SK-N-SH (cell line): Measurements from ENCODE around the gene AGBL4. TPM values are rescaled to one million over a fixed set of nuclear protein-coding genes. Genes with fewer than 3 reads are reported as not detected.

ENCODE experiments used
- CTCF ChIA-PET: fragments of 300-600, 350-600 bp; formaldehyde crosslinking; extraction: SDS; loops from one replicate; lab custom pipeline; 2021; lab: Yijun Ruan, JAX
- POLR2A ChIA-PET: fragments of 350-600 bp; sonication (Branson Sonifier 250); formaldehyde crosslinking; extraction: SDS; loops from one replicate; lab custom pipeline; 2020; ENCODE audit warnings: antibody characterized with exemption, inconsistent platforms; lab: Yijun Ruan, JAX
- DNase-seq: peaks from one replicate; pipeline ENCODE4 v3.0.0; 2012
- H2AFZ ChIP-seq: fragments of 200-600 bp; sonication (generic); 2 replicates; pipeline ENCODE4 v1.8.1; 2016; ENCODE audit warnings: antibody characterized with exemption, mild to moderate bottlenecking, low read depth
- H3F3A ChIP-seq: fragments of 200-600 bp; sonication (generic); replicated peaks from 2 replicates; pipeline ENCODE3; 2016; ENCODE audit warnings: antibody characterized with exemption, mild to moderate bottlenecking; ENCODE audit not compliant: insufficient read depth
- H3K27ac ChIP-seq, 2 experiments: fragments of 200-500 bp in 1 of 2; fragments of 200-600 bp in 1 of 2; sonication (Bioruptor generic) in 1 of 2; sonication (generic), shearing (Covaris generic) in 1 of 2; 2 replicates each; pipeline versions ENCODE4 v1.5.1 to v1.6.1; 2014 to 2016; ENCODE audit warnings: low read depth in 2 of 2, inconsistent platforms in 1 of 2, low read length in 1 of 2, mild to moderate bottlenecking in 1 of 2, mixed read lengths in 1 of 2
- H3K27me3 ChIP-seq: fragments of 200-600 bp; sonication (generic), shearing (Covaris generic); 2 replicates; pipeline ENCODE4 v1.6.1; 2016; ENCODE audit warnings: mixed run types; ENCODE audit not compliant: insufficient read depth
- H3K36me3 ChIP-seq, 2 experiments: fragments of 200-500 bp in 1 of 2; fragments of 200-600 bp in 1 of 2; sonication (Bioruptor generic) in 1 of 2; sonication (generic) in 1 of 2; replicated peaks in 1 of 2; 2 replicates each; pipeline versions ENCODE3 to v1.5.1; 2014 to 2016; ENCODE audit warnings: low read length in 1 of 2, mild to moderate bottlenecking in 1 of 2; ENCODE audit not compliant: insufficient read depth in 2 of 2, control insufficient read depth in 1 of 2
- H3K4me1 ChIP-seq, 2 experiments: fragments of 200-500 bp in 1 of 2; fragments of 200-600 bp in 1 of 2; sonication (Bioruptor generic) in 1 of 2; sonication (generic), shearing (Covaris generic) in 1 of 2; 2 replicates each; pipeline versions ENCODE4 v1.5.1 to v1.6.1; 2014 to 2016; ENCODE audit warnings: low read depth in 1 of 2, low read length in 1 of 2, mixed run types in 1 of 2; ENCODE audit not compliant: insufficient read depth in 2 of 2, control insufficient read depth in 1 of 2
- H3K4me2 ChIP-seq: fragments of 200-600 bp; sonication (generic), shearing (Covaris generic); 2 replicates; pipeline ENCODE4 v1.6.1; 2017; ENCODE audit warnings: mixed run types
- H3K4me3 ChIP-seq, 2 experiments: fragments of 200-500 bp in 1 of 2; fragments of 200-600 bp in 1 of 2; sonication (Bioruptor generic) in 1 of 2; sonication (generic), shearing (Covaris generic) in 1 of 2; 2 replicates each; pipeline versions ENCODE4 v1.5.1 to v1.8.1; 2014 to 2016; ENCODE audit warnings: low read depth in 2 of 2, inconsistent platforms in 1 of 2, low read length in 1 of 2, mild to moderate bottlenecking in 1 of 2, mixed read lengths in 1 of 2, moderate library complexity in 1 of 2
- H3K79me2 ChIP-seq: fragments of 200-600 bp; sonication (generic); 2 replicates; pipeline ENCODE4 v1.8.1; 2017; ENCODE audit warnings: mild to moderate bottlenecking; ENCODE audit not compliant: insufficient read depth
- H3K9ac ChIP-seq: fragments of 200-600 bp; sonication (generic); 2 replicates; pipeline ENCODE4 v1.6.1; 2017; ENCODE audit warnings: mixed run types
- H3K9me2 ChIP-seq: fragments of 200-600 bp; sonication (generic); 2 replicates; pipeline ENCODE4 v1.6.1; 2017; ENCODE audit warnings: mixed run types
- H3K9me3 ChIP-seq: fragments of 200-600 bp; sonication (generic); 2 replicates; pipeline ENCODE4 v1.6.1; 2017; ENCODE audit warnings: mixed run types, mild to moderate bottlenecking, moderate library complexity
- H4K20me1 ChIP-seq: fragments of 200-600 bp; sonication (generic); 2 replicates; pipeline ENCODE4 v1.6.1; 2017; ENCODE audit warnings: mild to moderate bottlenecking, mixed run types; ENCODE audit not compliant: insufficient read depth
- ELF1 ChIP-seq: IDR thresholded peaks from 2 replicates; pipeline ENCODE4 v1.4.0; 2012
- EZH2phosphoT487 ChIP-seq: fragments of 200-600 bp; sonication (generic); IDR thresholded peaks from 2 replicates; pipeline ENCODE4 v1.6.1; 2017; ENCODE audit warnings: low read depth, mixed run types, mild to moderate bottlenecking, antibody characterized with exemption, moderate library complexity, borderline replicate concordance
- FOSL2 ChIP-seq: IDR thresholded peaks from 2 replicates; pipeline ENCODE4 v1.4.0; 2012; ENCODE audit warnings: low read depth, mild to moderate bottlenecking, moderate library complexity, borderline replicate concordance
- FOXJ3 ChIP-seq: sonication (generic); formaldehyde crosslinking; IDR thresholded peaks from 2 replicates; pipeline ENCODE4 v1.5.1; 2020; ENCODE audit warnings: mild to moderate bottlenecking, missing genetic modification reagents
- GATA2 ChIP-seq: sonication (generic); formaldehyde crosslinking; IDR thresholded peaks from 2 replicates; pipeline ENCODE4 v1.5.0; 2020; ENCODE audit warnings: mild to moderate bottlenecking, missing genetic modification reagents
- NFIC ChIP-seq: IDR thresholded peaks from 2 replicates; pipeline ENCODE4 v1.4.0; 2012; ENCODE audit warnings: borderline replicate concordance
- POLR2AphosphoS5 ChIP-seq: IDR thresholded peaks from 2 replicates; pipeline ENCODE4 v1.6.1; 2012; ENCODE audit warnings: low read depth, low read length
- REST ChIP-seq: IDR thresholded peaks from 2 replicates; pipeline ENCODE4 v1.6.1; 2012; ENCODE audit warnings: mild to moderate bottlenecking, low read depth, low read length, moderate library complexity
- RFX5 ChIP-seq: IDR thresholded peaks from 2 replicates; pipeline ENCODE4 v1.6.1; 2012; ENCODE audit warnings: mild to moderate bottlenecking, improper control_type of control experiment, low read length
- SMC3 ChIP-seq: IDR thresholded peaks from 2 replicates; pipeline ENCODE4 v1.6.1; 2012; ENCODE audit warnings: low read depth, low read length, improper control_type of control experiment
- USF1 ChIP-seq: IDR thresholded peaks from 2 replicates; pipeline ENCODE4 v1.4.0; 2012; ENCODE audit warnings: low read depth, borderline replicate concordance
- WGBS: methylation state at CpG from one replicate; pipeline ENCODE4 v1.1.6; 2017; ENCODE audit warnings: low lambda C conversion rate; 5-methylcytosine and 5-hydroxymethylcytosine counted together
- polyA plus RNA-seq, 3 experiments: library from polyadenylated mRNA; depleted of rRNA; stranded (reverse); fragments of >200 nt; gene quantifications; 2 replicates each; pipeline ENCODE4 v1.2.3, GENCODE V29; 2012

The AGBL4 gene
- polyA plus RNA-seq, 1 of the 3 experiments (the other 2 are of a cell fraction) = 0.07 TPM

- Histone ChIP-seq H3K27me3 (no peaks in the 10 kb centered on the region), H4K20me1 (no peaks in the 10 kb centered on the region), H3K4me3 (no peak overlapping the region), H3K9me2 (no peaks in the 10 kb centered on the region), H3K4me2 (no peak overlapping the region), H3K9me3 (no peaks in the 10 kb centered on the region), H3K9ac (no peak overlapping the region), H3K79me2 (no peaks in the 10 kb centered on the region), H3F3A (no peaks in the 10 kb centered on the region), H3K4me1 (peaks cover 3 to 4% of the 10 kb centered on the region in 2 experiments; a peak in 3 of 4 replicates), H2AFZ (no peak overlapping the region), H3K27ac (no peak overlapping the region), H3K36me3 (peaks cover 9 to 68% of the 10 kb centered on the region in 2 experiments)
- CTCF ChIA-PET = interaction anchor here (0.8 to 1.5 kb wide), 3 partner anchors 10 to 114 kb away, joined by 3 to 4 read pairs (median 3); no protein-coding TSS in a partner anchor
- POLR2A ChIA-PET = no interaction called here
- TF ChIP-seq SMC3 (no peak), NFIC (no peak), FOSL2 (no peak), EZH2phosphoT487 (no peak), USF1 (no peak), POLR2AphosphoS5 (no peak), FOXJ3 (no peak), RFX5 (no peak), ELF1 (no peak)
- no peak for DNase-seq
- 92% methylated on average over 1 of the region's 1 CpG for WGBS
Measured at GRCh38 chr1:48756683-48757316, 1267.0 kb downstream of the AGBL4 start.

GRCh38 chr1:48753293-48753692 is 1270.5 kb downstream of the AGBL4 start:
- no peaks in the 10 kb centered on the region for H3F3A ChIP-seq
- TF ChIP-seq REST = peak; percentile 53; the same call in 1 of the 2 replicates
- no peak for TF ChIP-seq NFIC
- TF ChIP-seq GATA2 = no peak
- no peak for TF ChIP-seq USF1
- H4K20me1 ChIP-seq = no peaks in the 10 kb centered on the region
- WGBS = 83% methylated on average over 1 of the region's 1 CpG
- no peak overlapping the region for H3K27ac ChIP-seq
- POLR2A ChIA-PET = no interaction called here
- H2AFZ ChIP-seq = no peak overlapping the region
- no peak overlapping the region for H3K4me2 ChIP-seq
- H3K4me3 ChIP-seq = no peak overlapping the region
- no peaks in the 10 kb centered on the region for H3K4me1 ChIP-seq
- H3K36me3 ChIP-seq = peaks cover 7 to 52% of the 10 kb centered on the region in 2 experiments
- H3K9me3 ChIP-seq = no peaks in the 10 kb centered on the region
- no peaks in the 10 kb centered on the region for H3K79me2 ChIP-seq
- CTCF ChIA-PET = interaction anchor here (1.8 kb wide), 1 partner anchor 64 kb away, joined by 4 read pairs; no protein-coding TSS in a partner anchor
- H3K9me2 ChIP-seq = no peaks in the 10 kb centered on the region
- no peak overlapping the region for H3K9ac ChIP-seq
- no peak for DNase-seq
- no peaks in the 10 kb centered on the region for H3K27me3 ChIP-seq
